Iris pigment epithelial cell (primary cell): ENCODE data around the gene AUH.
"Not testable (repeated sequence)": the region's sequence is repeated elsewhere in the genome, so short reads cannot be mapped to it uniquely, and the experiment has no call there.

Experiments
- DNase-seq: peaks from one replicate; pipeline ENCODE4 v3.0.0-alpha.2; 2011; ENCODE audit warnings: low read depth

The AUH gene

GRCh38 chr9:91361291-91362050 is at the start of gene AUH:
Gene AUH, minus strand, starts transcription at chr9:91361918. Its CDS starts 29 bp downstream, at chr9:91361889.
- peak; percentile 69 for DNase-seq

- peak; percentile 64 for DNase-seq
Observed at GRCh38 chr9:91411096-91411771, 49.5 kb upstream of the AUH start.

- no peak for DNase-seq
Observed at GRCh38 chr9:91410161-91410560, 48.4 kb upstream of the AUH start.

GRCh38 chr9:91408475-91408874 is 46.8 kb upstream of the AUH start:
- DNase-seq: peak; percentile 63

GRCh38 chr9:91407580-91408318 is 46.0 kb upstream of the AUH start:
- no peak for DNase-seq

- no peak for DNase-seq
Observed at GRCh38 chr9:91405343-91406077, 43.8 kb upstream of the AUH start.

GRCh38 chr9:91403665-91404543 is 42.2 kb upstream of the AUH start:
- DNase-seq: no peak

- no peak for DNase-seq
Observed at GRCh38 chr9:91398926-91399325, 37.2 kb upstream of the AUH start.

- peak; percentile 95 for DNase-seq
Observed at GRCh38 chr9:91395553-91396471, 34.1 kb upstream of the AUH start.

GRCh38 chr9:91395106-91395552 is 33.4 kb upstream of the AUH start:
- peak; percentile 91 for DNase-seq

- no peak for DNase-seq
Observed at GRCh38 chr9:91393826-91394225, 32.1 kb upstream of the AUH start.

- no peak for DNase-seq
Observed at GRCh38 chr9:91392435-91392834, 30.7 kb upstream of the AUH start.

GRCh38 chr9:91391818-91392217 is 30.1 kb upstream of the AUH start:
- no peak for DNase-seq

GRCh38 chr9:91391412-91391811 is 29.7 kb upstream of the AUH start:
- DNase-seq: no peak

- DNase-seq: not testable (repeated sequence)
Observed at GRCh38 chr9:91389686-91390085, 28.0 kb upstream of the AUH start.

- DNase-seq: no peak
Observed at GRCh38 chr9:91386765-91387164, 25.0 kb upstream of the AUH start.

GRCh38 chr9:91384954-91385353 is 23.2 kb upstream of the AUH start:
- DNase-seq: no peak

GRCh38 chr9:91383577-91383976 is 21.9 kb upstream of the AUH start:
- no peak for DNase-seq

- no peak for DNase-seq
Observed at GRCh38 chr9:91382298-91382697, 20.6 kb upstream of the AUH start.

GRCh38 chr9:91379426-91379825 is 17.7 kb upstream of the AUH start:
- DNase-seq: no peak
